GM18868 (cell line): ENCODE results near the gene APBB2.

ENCODE experiments used
- ATAC-seq: cut with Tn5 transposase; IDR thresholded peaks from one replicate; pipeline ENCODE4 v1.9.1; 2021; ENCODE audit warnings: mild to moderate bottlenecking, moderate library complexity; ENCODE audit not compliant: unreplicated experiment

Gene APBB2

GRCh38 chr4:41216294-41217019 lies 2.1 kb upstream of the APBB2 start:
- ATAC-seq: peak; percentile 53

GRCh38 chr4:41215969-41216293 lies 1.6 kb upstream of the APBB2 start:
- ATAC-seq: no peak

- ATAC-seq: no peak
Measured at GRCh38 chr4:41215155-41215554, 813 bp upstream of the APBB2 start.

GRCh38 chr4:41214825-41215146 lies 444 bp upstream of the APBB2 start:
- no peak for ATAC-seq

- peak; percentile 6 for ATAC-seq
Measured at GRCh38 chr4:41213625-41214135, 662 bp downstream of the APBB2 start.

DNA sequence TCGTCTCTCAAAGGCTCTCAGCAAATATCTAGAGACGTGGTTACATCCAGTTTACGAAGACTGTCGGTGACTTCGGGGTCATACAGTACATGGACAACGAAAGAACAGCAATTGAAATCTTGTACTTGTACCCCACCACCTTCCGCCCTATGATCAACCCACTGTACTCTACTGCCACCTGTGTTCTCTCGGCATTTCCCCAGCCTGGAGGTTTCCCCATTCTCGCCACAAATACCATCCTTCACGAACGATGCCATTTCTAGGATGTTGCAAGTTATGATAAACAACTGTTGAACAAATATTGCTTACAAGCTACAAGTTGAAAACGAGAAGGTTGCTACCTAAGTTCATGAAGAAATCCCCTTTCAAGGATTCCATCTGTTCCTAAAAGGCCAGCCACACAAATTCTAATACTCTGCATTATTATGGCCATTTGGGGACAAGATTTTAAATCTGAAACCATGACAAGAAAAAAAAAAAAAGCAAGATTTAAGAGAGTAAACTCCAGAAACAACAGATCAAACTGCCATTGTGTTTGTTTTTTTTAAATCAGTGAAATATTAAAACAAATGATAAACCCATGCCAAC lies 1.6 kb downstream of the APBB2 start:
- peak; percentile 28 for ATAC-seq

DNA sequence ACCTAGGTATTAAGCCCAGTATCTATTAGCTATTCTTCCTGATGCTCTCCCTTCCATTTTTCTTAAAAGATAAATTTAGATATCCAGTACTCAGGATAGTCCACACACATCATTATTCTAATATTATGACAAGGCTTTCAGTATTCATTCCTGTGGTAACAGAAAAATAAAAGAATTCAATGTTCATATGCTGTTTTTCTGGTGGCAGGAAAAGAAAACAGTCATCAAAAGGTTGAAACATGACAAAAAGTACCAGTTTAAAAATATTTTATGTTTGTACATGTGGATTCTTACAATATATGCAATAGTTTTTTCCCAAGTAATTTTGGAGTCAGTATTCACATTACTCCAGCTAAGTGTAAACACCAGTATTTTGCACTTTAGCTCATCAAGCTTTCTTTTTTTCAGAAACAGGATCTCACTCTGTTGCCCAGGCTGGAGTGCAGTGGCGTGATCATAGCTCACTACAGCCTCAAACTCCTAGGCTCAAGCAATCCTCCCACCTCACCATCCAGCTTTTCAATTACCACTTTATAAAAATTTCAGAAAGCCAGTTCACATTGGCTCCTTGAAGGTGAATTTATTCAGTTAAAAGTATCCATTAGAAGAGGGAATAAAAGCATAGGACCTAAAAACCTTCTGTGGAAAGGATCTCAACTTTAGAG lies 2.3 kb downstream of the APBB2 start:
- no peak for ATAC-seq

DNA sequence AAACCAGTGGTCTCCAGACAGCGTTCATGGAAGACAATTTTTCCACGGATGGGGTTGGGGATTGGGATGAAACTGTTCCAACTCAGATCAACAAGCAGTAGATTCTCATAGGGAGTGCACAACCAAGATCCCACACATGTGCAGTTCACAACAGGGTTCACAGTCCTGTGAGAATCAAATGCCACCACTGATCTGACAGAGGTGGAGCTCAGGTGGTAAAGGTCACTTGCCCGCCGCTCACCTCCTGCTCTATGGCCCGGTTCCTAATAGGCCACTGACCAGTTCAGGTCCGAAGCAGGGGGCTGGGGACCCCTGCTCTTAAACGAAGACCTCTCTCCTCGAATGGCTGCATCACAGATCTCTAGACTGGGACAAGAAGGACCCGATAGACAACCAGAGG lies 4.4 kb downstream of the APBB2 start:
- ATAC-seq: no peak

DNA sequence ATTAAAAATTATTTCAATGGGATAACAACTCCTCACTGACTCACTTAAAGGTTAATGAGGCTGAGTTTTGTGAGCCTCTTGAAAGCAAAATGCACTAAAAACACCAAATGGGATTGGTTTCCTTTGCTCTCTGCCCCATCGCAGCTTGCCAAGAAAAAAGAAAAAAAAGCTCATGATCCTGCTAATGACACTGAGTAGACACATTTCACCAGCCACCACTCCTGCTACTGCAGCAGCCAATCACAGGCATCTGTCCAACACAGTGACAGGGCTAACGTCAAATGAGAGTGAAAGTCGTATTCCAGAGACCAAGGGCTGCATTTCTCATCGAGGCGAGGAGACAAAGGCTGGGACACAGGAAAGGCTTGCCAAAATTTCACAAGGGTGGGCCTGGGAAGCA lies 5.2 kb downstream of the APBB2 start:
- ATAC-seq: no peak

DNA sequence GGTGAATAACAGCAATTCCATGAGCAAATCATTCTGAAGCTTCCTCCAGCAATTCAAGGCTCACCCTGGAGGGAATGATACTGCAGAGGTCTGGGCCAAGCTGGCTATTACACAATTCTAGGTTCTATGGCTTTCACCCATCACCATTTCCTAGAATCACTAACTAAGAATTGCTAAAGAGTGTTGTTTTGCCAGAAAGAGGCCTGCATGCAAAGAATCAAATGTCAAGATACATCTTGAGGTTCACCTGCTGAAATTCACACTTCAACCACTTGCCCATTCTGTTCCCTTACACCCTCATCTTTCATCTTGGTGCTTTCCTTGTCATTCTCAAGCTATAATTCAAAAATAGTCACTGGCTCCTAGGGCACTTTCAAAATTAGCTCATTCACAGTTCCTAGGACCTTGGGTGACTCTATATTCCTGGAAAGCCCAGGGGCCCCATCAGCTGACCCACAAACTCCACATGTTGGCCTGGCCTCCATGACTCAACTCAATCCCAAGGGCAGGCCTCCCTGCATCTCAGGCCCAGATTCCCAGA lies 7.0 kb downstream of the APBB2 start:
- ATAC-seq: no peak

- no peak for ATAC-seq
Measured at GRCh38 chr4:41205854-41206460, 8.4 kb downstream of the APBB2 start.

GRCh38 chr4:41205130-41205529 lies 9.2 kb downstream of the APBB2 start:
- ATAC-seq: no peak

GRCh38 chr4:41204400-41204978 lies 9.9 kb downstream of the APBB2 start:
- ATAC-seq: no peak

- ATAC-seq: no peak
Measured at GRCh38 chr4:41203841-41204240, 10.5 kb downstream of the APBB2 start.

DNA sequence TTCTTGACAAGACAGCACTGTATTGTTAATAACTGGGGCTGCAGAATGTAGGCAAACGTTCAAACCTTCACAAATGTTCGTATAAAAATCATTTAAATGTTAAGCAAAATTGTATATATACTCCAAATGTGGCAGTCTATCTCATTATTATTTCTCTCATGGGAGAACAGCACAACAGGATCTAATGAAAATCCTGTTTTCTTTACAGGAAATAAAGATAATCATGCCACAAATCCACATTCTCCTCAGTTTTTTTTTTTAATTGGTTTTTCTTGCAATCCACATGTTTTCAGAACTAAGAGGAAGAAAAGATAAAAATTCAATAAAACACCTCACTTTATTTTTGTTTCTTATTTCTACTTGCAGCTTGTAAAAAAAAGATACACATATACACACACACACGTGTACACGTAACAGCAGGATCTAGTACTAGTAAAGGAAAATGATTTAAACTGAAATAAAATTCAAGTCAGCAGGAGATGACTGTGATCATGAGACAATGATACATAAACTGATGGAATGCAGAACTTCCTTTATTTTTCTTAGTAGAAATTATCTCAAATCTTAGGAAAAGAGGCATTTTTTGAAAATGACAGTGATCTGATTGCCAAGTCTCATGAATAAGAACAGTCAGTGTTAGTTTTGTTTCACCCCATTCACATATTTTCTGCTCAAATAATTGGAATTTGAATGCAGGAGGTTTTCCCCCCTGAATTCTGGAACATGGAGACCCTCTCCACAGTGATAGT lies 11.3 kb downstream of the APBB2 start:
- no peak for ATAC-seq

DNA sequence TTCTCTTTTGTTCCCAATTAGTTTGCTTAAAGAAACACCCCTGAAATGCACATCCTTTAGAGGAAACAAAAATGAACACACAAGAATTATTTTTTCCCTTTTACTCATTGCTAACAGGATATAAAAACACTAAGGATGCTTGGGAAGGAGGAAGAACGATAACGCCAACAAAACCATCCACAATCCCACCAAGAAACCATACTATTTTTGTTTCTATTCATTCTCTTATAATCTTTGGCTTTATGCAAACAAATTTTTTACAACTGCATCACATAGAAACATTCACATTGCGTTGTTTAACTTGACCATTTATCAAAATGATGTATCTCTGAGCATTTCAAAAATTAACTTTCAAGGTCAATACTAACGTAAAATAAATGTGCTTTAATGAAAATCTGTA lies 12.0 kb downstream of the APBB2 start:
- ATAC-seq: no peak

DNA sequence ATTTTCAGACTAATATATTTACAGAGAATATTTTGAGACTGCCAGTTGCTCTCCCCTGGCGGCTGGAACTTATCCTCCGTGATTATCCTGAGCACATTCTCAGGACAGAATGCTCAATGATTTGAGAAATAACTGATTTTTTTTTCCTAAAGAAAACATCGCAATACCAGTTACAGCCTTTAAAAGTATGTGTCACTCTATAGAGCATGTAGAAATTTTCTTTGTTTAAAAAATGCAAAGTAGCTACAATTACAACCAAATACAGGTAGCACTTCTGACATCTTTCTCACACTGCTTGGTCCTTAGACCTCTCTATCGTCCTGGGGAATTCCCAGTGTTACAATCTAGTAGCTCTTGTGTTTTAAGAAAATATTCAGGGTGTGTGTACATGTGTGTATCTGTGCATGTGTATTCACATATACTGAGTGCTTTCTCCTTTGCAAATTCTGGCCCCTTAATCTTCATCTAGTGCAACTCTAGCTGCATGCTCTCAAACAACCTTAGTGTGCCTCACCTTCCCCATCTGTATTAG lies 13.8 kb downstream of the APBB2 start:
- ATAC-seq: no peak

DNA sequence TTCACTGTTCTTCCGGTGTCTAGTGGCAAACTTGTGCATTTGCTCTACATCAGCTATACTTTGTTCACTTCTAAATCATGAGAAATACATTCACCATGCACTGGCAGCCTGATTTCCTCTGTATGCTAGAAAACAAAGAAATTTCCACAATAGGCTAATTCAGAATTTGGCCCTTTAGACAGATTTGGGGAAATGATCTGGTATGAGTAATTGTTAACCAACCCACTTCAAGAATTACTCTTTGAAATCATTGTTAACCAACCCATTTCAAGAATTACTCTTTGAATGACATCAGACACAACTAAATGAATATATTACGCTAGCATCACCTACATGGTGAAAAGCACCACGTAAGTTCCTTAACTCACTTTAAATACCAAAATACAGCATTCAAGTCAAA lies 14.6 kb downstream of the APBB2 start:
- ATAC-seq: no peak

- no peak for ATAC-seq
Measured at GRCh38 chr4:41197996-41198395, 16.3 kb downstream of the APBB2 start.

DNA sequence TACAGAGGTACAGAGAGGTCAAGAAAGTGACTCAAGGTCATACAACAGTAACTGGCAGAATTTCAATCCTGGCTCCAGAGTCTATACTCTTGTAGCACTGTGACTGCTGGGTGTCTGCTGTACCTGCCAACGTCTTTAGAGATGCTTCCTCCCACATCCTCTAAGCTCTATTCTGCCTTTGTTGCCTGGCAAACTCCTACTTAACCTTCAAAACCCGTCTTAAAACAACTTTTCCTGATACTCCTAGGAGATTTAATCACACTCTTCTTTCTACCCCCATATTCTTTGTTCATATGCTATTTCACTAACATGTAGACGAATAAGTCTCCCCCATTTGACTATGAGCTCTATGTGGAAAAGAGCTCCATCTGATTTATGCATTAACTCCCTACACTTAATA lies 16.8 kb downstream of the APBB2 start:
- no peak for ATAC-seq
